Peyer's patch (tissue), 4 donors: ENCODE measurements around the gene IMMT. TPM values are rescaled to one million over a fixed set of nuclear protein-coding genes. Genes with fewer than 3 reads are reported as not detected.

Experiments used
- DNase-seq, 3 donors: peaks; one replicate each; pipeline ENCODE4 v3.0.0-alpha.2; 2017 to 2019
- H3K27ac ChIP-seq, 4 donors: fragments of 200-600 bp; sonication (generic); one replicate each; pipeline ENCODE4 v1.5.1; 2016 to 2019
- H3K27me3 ChIP-seq, 2 donors: fragments of 200-600 bp; sonication (generic); one replicate each; pipeline ENCODE4 v1.5.1; 2019
- H3K36me3 ChIP-seq, 3 donors: fragments of 200-600 bp; sonication (generic); one replicate each; pipeline ENCODE4 v1.5.1; 2016 to 2019
- H3K4me1 ChIP-seq, 4 donors: fragments of 200-600 bp; sonication (generic); one replicate each; pipeline ENCODE4 v1.5.1; 2016 to 2019
- H3K4me3 ChIP-seq, 4 donors: fragments of 200-600 bp; sonication (generic); 1 replicate in 3 of 4; 2 replicates in 1 of 4; pipeline ENCODE4 v1.5.1; 2016 to 2019; ENCODE audit warnings: mild to moderate bottlenecking in 1 of 4
- H3K9me3 ChIP-seq, 4 donors: fragments of 200-600 bp; sonication (generic); one replicate each; pipeline ENCODE4 v1.5.1; 2016 to 2019; ENCODE audit warnings: mild to moderate bottlenecking in 1 of 4
- CTCF ChIP-seq, 6 experiments: fragments of 450-650 bp in 4 of 6; fragments of 200-600 bp in 2 of 6; sonication (generic) in 1 of 6; IDR thresholded peaks; one replicate each; pipeline ENCODE4 v1.5.1; 2017 to 2019; ENCODE audit warnings: antibody characterized with exemption in 6 of 6, mild to moderate bottlenecking in 3 of 6, moderate library complexity in 1 of 6
- POLR2A ChIP-seq, 2 donors: fragments of 450-650 bp; IDR thresholded peaks; one replicate each; pipeline ENCODE4 v1.5.1; 2017; ENCODE audit warnings: antibody characterized with exemption in 2 of 2, mild to moderate bottlenecking in 2 of 2, moderate library complexity in 2 of 2
- total RNA-seq, 4 donors: library from RNA; depleted of rRNA; stranded (reverse); fragments of >200 nt; gene quantifications; one replicate each; pipeline ENCODE4 v1.1.0, GENCODE V29; 2016

Gene IMMT
- total RNA-seq, 4 donors from 2014 or later = 53.8 to 126 (median 67.6) TPM

- no peak for DNase-seq
- no peak for TF ChIP-seq POLR2A (IDR thresholded peaks at IDR 0.05)
- TF ChIP-seq CTCF (IDR thresholded peaks at IDR 0.05) = no peak
- H3K27ac ChIP-seq = no peak overlapping the region
- H3K4me3 ChIP-seq = no peak overlapping the region
- peaks cover 0 to 27% (median 0%) of the 10 kb centered on the region in 4 donors for H3K4me1 ChIP-seq
- no peaks in the 10 kb centered on the region for H3K27me3 ChIP-seq
- peaks cover 0 to 38% (median 0%) of the 10 kb centered on the region in 3 donors for H3K36me3 ChIP-seq
- H3K9me3 ChIP-seq = no peaks in the 10 kb centered on the region
These were observed 17.8 kb upstream of the IMMT start for GRCh38 chr2:86213056-86213455.

GRCh38 chr2:86211796-86212188, 16.5 kb upstream of the IMMT start:
- TF ChIP-seq CTCF (IDR thresholded peaks at IDR 0.05) (no peak), POLR2A (IDR thresholded peaks at IDR 0.05) (no peak)
- DNase-seq = no peak
- Histone ChIP-seq H3K27me3 (no peaks in the 10 kb centered on the region), H3K4me1 (peaks cover 0 to 25% (median 0%) of the 10 kb centered on the region in 4 donors), H3K36me3 (peaks cover 0 to 51% (median 0%) of the 10 kb centered on the region in 3 donors), H3K4me3 (no peak overlapping the region), H3K9me3 (no peaks in the 10 kb centered on the region), H3K27ac (no peak overlapping the region)

GRCh38 chr2:86211033-86211795, 16.0 kb upstream of the IMMT start:
- Histone ChIP-seq H3K4me3 (no peak overlapping the region), H3K4me1 (peaks cover 0 to 22% (median 0%) of the 10 kb centered on the region in 4 donors), H3K27me3 (no peaks in the 10 kb centered on the region), H3K9me3 (no peaks in the 10 kb centered on the region), H3K27ac (no peak overlapping the region), H3K36me3 (peaks cover 0 to 57% (median 0%) of the 10 kb centered on the region in 3 donors)
- TF ChIP-seq CTCF (IDR thresholded peaks at IDR 0.05) = no peak
- TF ChIP-seq POLR2A (IDR thresholded peaks at IDR 0.05) = no peak
- no peak for DNase-seq

GRCh38 chr2:86204458-86204857, 9.2 kb upstream of the IMMT start:
- H3K4me1 ChIP-seq = peaks cover 0 to 13% (median 2%) of the 10 kb centered on the region in 4 donors
- H3K36me3 ChIP-seq = peaks cover 0 to 38% (median 0%) of the 10 kb centered on the region in 3 donors
- no peak for DNase-seq
- H3K4me3 ChIP-seq = no peak overlapping the region
- no peak overlapping the region for H3K27ac ChIP-seq
- no peak for TF ChIP-seq CTCF (IDR thresholded peaks at IDR 0.05)
- no peak for TF ChIP-seq POLR2A (IDR thresholded peaks at IDR 0.05)
- H3K9me3 ChIP-seq = no peaks in the 10 kb centered on the region
- no peaks in the 10 kb centered on the region for H3K27me3 ChIP-seq

GRCh38 chr2:86203614-86204013, 8.4 kb upstream of the IMMT start:
- no peak for TF ChIP-seq POLR2A (IDR thresholded peaks at IDR 0.05)
- no peak for TF ChIP-seq CTCF (IDR thresholded peaks at IDR 0.05)
- Histone ChIP-seq H3K4me1 (peaks cover 0 to 13% (median 2%) of the 10 kb centered on the region in 4 donors), H3K36me3 (peaks cover 0 to 30% (median 0%) of the 10 kb centered on the region in 3 donors), H3K9me3 (no peaks in the 10 kb centered on the region), H3K4me3 (no peak overlapping the region), H3K27me3 (no peaks in the 10 kb centered on the region), H3K27ac (no peak overlapping the region)
- no peak for DNase-seq
